Ammon's horn (tissue), 1 donor: Measurements from ENCODE around the gene PPM1B.
"Not testable (repeated sequence)": the region's sequence is repeated elsewhere in the genome, so short reads cannot be mapped to it uniquely, and the experiment has no call there.

Source experiments
- DNase-seq: peaks from one replicate; pipeline ENCODE4 v3.0.0-alpha.2; 2016; ENCODE audit warnings: low spot score

Gene PPM1B

DNA sequence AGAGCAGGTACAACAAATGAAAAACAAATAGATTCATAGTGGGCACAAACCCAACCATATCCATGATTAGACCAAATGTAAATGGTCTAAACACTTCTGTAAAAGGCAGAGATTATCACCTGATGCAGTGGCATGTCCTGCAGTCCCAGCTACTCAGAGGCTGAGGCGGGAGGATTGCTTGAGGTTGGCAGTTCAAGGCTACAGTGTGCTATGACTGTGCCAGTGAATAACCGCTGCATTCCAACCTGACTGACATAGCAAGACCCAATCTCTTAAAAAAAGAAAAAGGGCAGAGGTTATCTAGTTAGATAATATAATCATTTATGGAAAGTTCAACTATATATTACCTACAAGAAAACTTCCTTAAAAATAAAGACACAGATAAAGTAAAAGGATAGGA, 85.3 kb downstream of the PPM1B start:
- DNase-seq = no peak

- not testable (repeated sequence) for DNase-seq
These were observed 87.0 kb downstream of the PPM1B start for GRCh38 chr2:44255704-44256103.

DNA sequence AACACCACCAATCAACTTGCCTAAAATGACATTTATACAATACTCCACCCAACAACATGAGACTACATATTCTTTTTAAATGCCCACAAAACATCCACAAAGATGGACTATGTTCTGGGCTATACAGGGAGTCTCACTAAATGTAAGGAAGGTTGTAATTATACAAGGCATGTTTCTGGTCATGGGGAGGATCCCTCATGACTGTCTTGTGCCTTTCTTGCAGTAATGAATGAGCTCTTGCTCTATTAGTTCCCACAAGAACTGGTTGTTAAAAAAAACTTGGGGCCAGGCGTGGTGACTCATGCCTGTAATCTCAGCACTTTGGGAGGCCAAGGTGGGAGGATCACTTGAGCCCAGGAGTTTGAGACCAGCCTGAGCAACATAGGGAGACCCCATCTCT, 89.1 kb downstream of the PPM1B start:
- not testable (repeated sequence) for DNase-seq

GRCh38 chr2:44267269-44267795, 98.7 kb downstream of the PPM1B start:
- DNase-seq = no peak

DNA sequence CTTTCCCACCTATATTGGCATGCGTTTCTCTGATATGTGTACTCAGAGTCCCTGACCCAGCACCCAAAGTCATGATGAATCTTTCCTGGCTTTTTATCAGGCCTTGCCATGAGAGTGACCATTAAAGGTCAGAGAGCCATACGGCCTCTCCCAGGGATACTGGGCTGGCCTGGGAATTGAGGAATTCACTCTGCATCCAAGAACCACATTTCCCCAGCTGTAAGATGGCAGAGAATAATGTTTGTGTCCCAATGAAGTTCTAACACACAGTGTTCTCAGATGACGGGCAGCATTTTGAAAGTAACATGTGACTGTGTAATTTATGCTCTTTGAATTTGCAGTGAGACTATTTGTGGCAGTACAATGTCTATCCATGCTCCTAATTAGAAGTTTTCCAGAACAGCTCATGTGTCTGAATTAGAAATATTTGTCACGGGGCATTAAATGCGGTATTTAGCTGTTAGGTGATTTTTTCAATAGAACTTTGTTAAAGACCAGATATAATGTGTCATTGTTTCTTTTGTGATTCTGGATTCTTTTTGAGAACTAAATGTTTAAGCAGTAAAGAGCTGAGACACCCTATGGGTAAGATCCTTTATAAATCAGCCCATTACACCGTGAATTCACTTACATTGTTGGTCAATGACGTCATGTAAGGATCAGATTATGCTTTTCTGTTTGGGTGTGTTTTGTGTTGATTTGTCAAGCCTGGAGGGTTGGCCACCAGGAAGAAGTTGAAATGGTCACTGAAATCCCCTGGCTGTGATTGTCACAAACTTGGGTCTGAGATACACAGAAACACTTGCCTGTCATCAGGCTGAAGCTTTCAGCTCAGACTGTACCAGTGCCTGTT, 99.3 kb downstream of the PPM1B start:
- peak; percentile 53 for DNase-seq

DNA sequence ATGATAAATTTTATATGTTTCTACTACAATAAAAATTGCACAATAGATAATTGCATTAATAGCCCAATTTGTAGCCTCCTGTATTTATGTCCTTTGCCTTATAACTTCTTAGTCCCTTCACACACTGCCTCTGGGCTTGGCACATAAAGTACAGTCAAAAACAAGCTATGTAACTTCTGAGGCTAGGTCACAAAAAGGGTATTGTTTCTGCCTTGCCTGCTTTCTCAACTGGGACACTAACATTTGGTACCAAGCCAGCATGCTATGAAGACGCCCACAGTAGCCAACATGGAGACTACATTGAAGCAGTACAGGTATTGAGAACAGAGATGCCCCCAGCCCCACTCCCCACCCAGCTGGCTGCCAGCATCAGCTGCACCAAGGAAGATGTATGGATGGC, 101.2 kb downstream of the PPM1B start:
- peak; percentile 77 for DNase-seq

DNA sequence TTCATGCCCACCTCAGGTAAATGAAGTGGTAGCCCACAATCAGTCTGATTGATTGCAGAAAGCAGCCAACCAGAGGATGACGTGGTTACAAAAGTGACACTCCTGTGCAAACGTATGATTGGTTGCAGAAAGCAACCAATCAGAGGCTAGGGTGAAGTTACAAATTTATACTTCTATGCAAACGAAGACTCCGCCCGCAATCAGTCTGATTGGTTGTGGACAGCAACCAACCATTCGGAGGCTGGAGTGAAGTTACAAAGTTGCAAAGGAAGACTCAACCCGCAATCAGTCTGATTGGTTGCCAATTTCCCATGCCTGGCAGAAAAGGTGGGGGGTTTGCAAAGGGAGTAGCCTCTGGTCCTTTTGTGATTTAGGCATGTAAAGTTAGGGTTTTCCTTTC, 102.6 kb downstream of the PPM1B start:
- no peak for DNase-seq

DNA sequence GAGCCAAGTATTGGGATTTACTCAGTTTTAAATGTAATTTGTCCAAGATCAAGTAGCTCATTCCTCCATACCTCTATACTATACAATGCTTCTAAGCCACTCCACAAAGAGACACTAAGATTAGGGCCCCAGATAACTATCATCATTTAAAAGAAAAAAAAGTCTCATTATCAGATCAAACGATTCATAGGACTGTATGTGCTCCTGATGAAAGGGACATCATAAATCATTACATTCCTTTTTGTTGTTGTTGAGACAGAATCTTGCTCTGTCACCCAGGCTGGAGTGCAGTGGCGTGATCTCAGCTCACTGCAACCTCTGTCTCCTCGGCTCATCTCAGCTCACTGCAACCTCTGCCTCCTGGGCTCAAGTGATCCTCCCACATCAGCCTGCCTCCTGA, 104.4 kb downstream of the PPM1B start:
- DNase-seq = no peak

- DNase-seq = no peak
These were observed 104.9 kb downstream of the PPM1B start for GRCh38 chr2:44273596-44273995.

DNA sequence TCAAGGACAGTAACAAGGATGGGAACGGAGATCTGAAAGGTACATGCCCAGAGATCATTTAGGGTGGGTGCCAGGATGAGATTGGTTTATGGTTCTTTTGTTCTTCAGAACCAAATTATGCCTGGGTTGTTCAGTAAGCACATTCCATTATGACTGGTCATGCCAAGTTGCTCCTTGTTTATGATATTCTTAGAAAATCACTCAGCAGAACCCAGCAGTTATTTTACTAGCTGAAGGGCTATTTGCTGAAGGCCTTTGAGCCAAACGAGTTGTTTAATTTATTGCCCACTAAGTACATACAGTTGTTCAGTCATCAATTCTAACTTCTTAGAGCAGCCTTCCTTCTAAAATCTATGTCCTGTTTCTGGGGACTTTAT, 107.2 kb downstream of the PPM1B start:
- DNase-seq = no peak

DNA sequence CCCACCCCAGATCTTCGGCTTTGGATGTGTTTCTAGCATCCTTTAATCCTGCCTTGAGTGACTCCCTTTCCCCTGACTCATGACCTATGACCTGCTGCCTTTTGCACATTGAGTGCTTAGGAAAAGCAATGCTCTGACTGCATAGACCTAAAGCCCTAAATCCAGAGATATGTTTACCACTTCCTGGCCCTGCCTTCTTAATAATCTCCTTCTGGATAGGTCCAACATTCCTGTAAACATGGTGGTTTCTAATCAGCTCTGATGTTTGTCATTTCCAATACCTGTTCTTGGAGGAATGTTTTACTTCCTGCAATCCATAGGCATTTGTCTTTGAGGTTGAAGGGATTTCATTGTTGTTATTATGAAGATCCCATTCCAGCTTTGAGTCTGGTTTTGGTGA, 108.9 kb downstream of the PPM1B start:
- no peak for DNase-seq

GRCh38 chr2:44280869-44281268, 112.2 kb downstream of the PPM1B start:
- no peak for DNase-seq
